Tibial nerve (tissue), 4 donors: ENCODE data around the gene RFC2. TPM values are rescaled to one million over a fixed set of nuclear protein-coding genes. Genes with fewer than 3 reads are reported as not detected.
"Not testable (repeated sequence)": the region's sequence is repeated elsewhere in the genome, so short reads cannot be mapped to it uniquely, and the experiment has no call there.

Experiments
- DNase-seq, 2 donors: peaks; one replicate each; pipeline ENCODE4 v3.0.0-alpha.2; 2019; ENCODE audit warnings: low spot score in 2 of 2
- H3K27ac ChIP-seq, 4 donors: fragments of 200-600 bp; sonication (generic) in 3 of 4; one replicate each; pipeline ENCODE4 v1.5.1; 2017 to 2019; ENCODE audit warnings: mild to moderate bottlenecking in 1 of 4
- H3K27me3 ChIP-seq, 2 donors: fragments of 200-600 bp; sonication (generic) in 1 of 2; one replicate each; pipeline versions ENCODE4 v1.5.1 to v1.6.0; 2017 to 2019
- H3K36me3 ChIP-seq, 3 donors: fragments of 200-600 bp; sonication (generic); one replicate each; pipeline ENCODE4 v1.5.1; 2018 to 2019
- H3K4me1 ChIP-seq, 4 donors: fragments of 200-600 bp; sonication (generic) in 3 of 4; one replicate each; pipeline ENCODE4 v1.5.1; 2017 to 2019
- H3K4me3 ChIP-seq, 4 donors: fragments of 200-600 bp; sonication (generic) in 3 of 4; one replicate each; pipeline ENCODE4 v1.5.1; 2017 to 2019; ENCODE audit warnings: mild to moderate bottlenecking in 1 of 4, moderate library complexity in 1 of 4
- H3K9me3 ChIP-seq, 4 donors: fragments of 200-600 bp; sonication (generic) in 3 of 4; one replicate each; pipeline ENCODE4 v1.5.1; 2017 to 2019
- EP300 ChIP-seq, 2 donors: sonication (generic); formaldehyde crosslinking; IDR thresholded peaks; one replicate each; pipeline ENCODE4 v1.6.1; 2017; ENCODE audit warnings: antibody characterized with exemption in 2 of 2, mild to moderate bottlenecking in 1 of 2
- POLR2A ChIP-seq, 2 donors: fragments of 450-650 bp; IDR thresholded peaks; one replicate each; pipeline ENCODE4 v1.6.1; 2017; ENCODE audit warnings: antibody characterized with exemption in 2 of 2, mild to moderate bottlenecking in 2 of 2, moderate library complexity in 2 of 2
- WGBS, 2 donors: methylation state at CpG; one replicate each; pipeline ENCODE4 v1.1.5; 2018; 5-methylcytosine and 5-hydroxymethylcytosine counted together
- total RNA-seq, 4 donors: library from RNA; depleted of rRNA; stranded (reverse); fragments of >200 nt; gene quantifications; one replicate each; pipeline ENCODE4 v1.1.0, GENCODE V29; 2016
- TF ChIP-seq, protein P1 (sequence below), 5 experiments: fragments of 200-600 bp in 3 of 5; fragments of 450-650 bp in 2 of 5; sonication (generic) in 3 of 5; IDR thresholded peaks; one replicate each; pipeline ENCODE4 v1.5.1; 2016 to 2019; ENCODE audit warnings: antibody characterized with exemption in 5 of 5, mild to moderate bottlenecking in 3 of 5, moderate library complexity in 2 of 5

RFC2 gene
- total RNA-seq, 4 donors from 2014 or later, result 8.4 to 25.1 (median 14.1) TPM

- TF ChIP-seq EP300 (IDR thresholded peaks at IDR 0.05), result peak in 1 of 2 donors; percentile 16
- H3K27ac ChIP-seq, H3K4me3 ChIP-seq, H3K9me3 ChIP-seq, H3K27me3 ChIP-seq, DNase-seq, H3K4me1 ChIP-seq: not testable (repeated sequence)
- WGBS, 2 donors, result 79 to 82% methylated on average over 14 to 16 of the region's 19 CpGs
- peaks cover 0 to 67% (median 20%) of the 10 kb centered on the region in 3 donors for H3K36me3 ChIP-seq
Observed at GRCh38 chr7:74195968-74196654, 58.1 kb downstream of the RFC2 start.

- not testable (repeated sequence) for H3K9me3 ChIP-seq, H3K27ac ChIP-seq, H3K4me3 ChIP-seq, H3K4me1 ChIP-seq, H3K27me3 ChIP-seq, DNase-seq
- WGBS, 2 donors, result 63 to 85% methylated on average over 16 to 22 of the region's 23 CpGs
- H3K36me3 ChIP-seq, result peaks cover 0 to 76% (median 20%) of the 10 kb centered on the region in 3 donors
Observed at GRCh38 chr7:74195139-74195860, 58.9 kb downstream of the RFC2 start.

DNA sequence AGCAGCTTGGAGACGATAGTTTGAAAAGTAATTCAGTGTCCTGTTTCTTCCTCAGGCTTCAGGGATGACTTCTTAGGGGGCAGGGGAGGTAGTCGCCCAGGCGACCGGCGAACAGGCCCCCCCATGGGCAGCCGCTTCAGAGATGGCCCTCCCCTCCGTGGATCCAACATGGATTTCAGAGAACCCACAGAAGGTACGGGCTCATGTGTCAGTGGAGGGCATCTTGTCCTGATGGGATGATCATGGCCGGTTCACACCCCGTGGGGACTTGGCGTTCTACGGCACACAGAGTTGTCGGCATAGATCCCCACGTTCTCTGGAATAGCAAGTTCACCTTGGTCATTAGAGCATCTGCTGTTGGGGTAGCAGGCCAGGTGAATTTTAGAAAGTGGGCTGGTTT lies 59.5 kb downstream of the RFC2 start:
- Histone ChIP-seq H3K27me3 (no peaks in the 10 kb centered on the region), H3K4me1 (no peaks in the 10 kb centered on the region), H3K9me3 (no peaks in the 10 kb centered on the region), H3K27ac (no peak overlapping the region), H3K36me3 (peaks cover 0 to 82% (median 20%) of the 10 kb centered on the region in 3 donors), H3K4me3 (no peak overlapping the region)
- no peak for TF ChIP-seq POLR2A (IDR thresholded peaks at IDR 0.05)
- no peak for TF ChIP-seq EP300 (IDR thresholded peaks at IDR 0.05)
- TF ChIP-seq, protein P1, sequence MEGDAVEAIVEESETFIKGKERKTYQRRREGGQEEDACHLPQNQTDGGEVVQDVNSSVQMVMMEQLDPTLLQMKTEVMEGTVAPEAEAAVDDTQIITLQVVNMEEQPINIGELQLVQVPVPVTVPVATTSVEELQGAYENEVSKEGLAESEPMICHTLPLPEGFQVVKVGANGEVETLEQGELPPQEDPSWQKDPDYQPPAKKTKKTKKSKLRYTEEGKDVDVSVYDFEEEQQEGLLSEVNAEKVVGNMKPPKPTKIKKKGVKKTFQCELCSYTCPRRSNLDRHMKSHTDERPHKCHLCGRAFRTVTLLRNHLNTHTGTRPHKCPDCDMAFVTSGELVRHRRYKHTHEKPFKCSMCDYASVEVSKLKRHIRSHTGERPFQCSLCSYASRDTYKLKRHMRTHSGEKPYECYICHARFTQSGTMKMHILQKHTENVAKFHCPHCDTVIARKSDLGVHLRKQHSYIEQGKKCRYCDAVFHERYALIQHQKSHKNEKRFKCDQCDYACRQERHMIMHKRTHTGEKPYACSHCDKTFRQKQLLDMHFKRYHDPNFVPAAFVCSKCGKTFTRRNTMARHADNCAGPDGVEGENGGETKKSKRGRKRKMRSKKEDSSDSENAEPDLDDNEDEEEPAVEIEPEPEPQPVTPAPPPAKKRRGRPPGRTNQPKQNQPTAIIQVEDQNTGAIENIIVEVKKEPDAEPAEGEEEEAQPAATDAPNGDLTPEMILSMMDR (IDR thresholded peaks at IDR 0.05), result no peak
- DNase-seq, result no peak
- 88 to 90% methylated on average over 14 of the region's 14 CpGs for WGBS, 2 donors

- 81 to 89% methylated on average over 7 of the region's 7 CpGs for WGBS, 2 donors
- Histone ChIP-seq H3K36me3 (peaks cover 0 to 89% (median 20%) of the 10 kb centered on the region in 3 donors), H3K27ac (no peak overlapping the region), H3K9me3 (no peaks in the 10 kb centered on the region), H3K4me3 (no peak overlapping the region), H3K4me1 (peaks cover 0 to 2% (median 0%) of the 10 kb centered on the region in 4 donors), H3K27me3 (no peaks in the 10 kb centered on the region)
- TF ChIP-seq EP300 (IDR thresholded peaks at IDR 0.05) (no peak), POLR2A (IDR thresholded peaks at IDR 0.05) (no peak)
- TF ChIP-seq, protein P1 (IDR thresholded peaks at IDR 0.05), result no peak
- no peak for DNase-seq
Observed at GRCh38 chr7:74193913-74194312, 60.3 kb downstream of the RFC2 start.

DNA sequence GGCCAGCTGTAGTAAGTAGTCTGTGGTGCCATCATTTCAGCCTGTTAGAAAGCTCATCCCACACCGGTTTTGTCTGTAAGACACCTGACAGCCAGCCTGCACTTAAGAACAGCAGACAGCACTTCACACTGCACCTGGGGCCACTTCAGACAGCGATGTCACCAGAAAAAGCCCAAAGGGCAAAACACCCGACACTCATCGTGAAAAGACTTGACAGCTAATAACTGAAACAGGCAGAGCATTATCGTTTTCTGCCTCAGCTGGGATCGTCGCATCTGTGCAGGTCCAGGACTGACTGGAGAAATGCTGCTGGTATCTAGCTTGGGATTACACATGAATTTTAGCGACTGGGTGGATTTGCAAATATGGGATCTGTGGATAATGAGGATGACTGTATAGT lies 61.1 kb downstream of the RFC2 start:
- 78 to 89% methylated on average over 8 of the region's 8 CpGs for WGBS, 2 donors
- Histone ChIP-seq H3K27me3 (no peaks in the 10 kb centered on the region), H3K36me3 (peaks cover 0 to 93% (median 20%) of the 10 kb centered on the region in 3 donors), H3K9me3 (no peaks in the 10 kb centered on the region), H3K4me1 (peaks cover 0 to 11% (median 2%) of the 10 kb centered on the region in 4 donors), H3K27ac (no peak overlapping the region), H3K4me3 (no peak overlapping the region)
- TF ChIP-seq POLR2A (IDR thresholded peaks at IDR 0.05), result no peak
- TF ChIP-seq, protein P1 (IDR thresholded peaks at IDR 0.05), result no peak
- DNase-seq, result no peak

GRCh38 chr7:74191231-74191630 lies 63.0 kb downstream of the RFC2 start:
- Histone ChIP-seq H3K4me1 (peaks cover 0 to 28% (median 9%) of the 10 kb centered on the region in 4 donors), H3K9me3 (no peaks in the 10 kb centered on the region), H3K36me3 (peaks cover 0 to 84% (median 20%) of the 10 kb centered on the region in 3 donors), H3K4me3 (no peak overlapping the region), H3K27me3 (no peaks in the 10 kb centered on the region), H3K27ac (no peak overlapping the region)
- 90 to 92% methylated on average over 9 of the region's 9 CpGs for WGBS, 2 donors
- DNase-seq, result no peak
- TF ChIP-seq, protein P1 (IDR thresholded peaks at IDR 0.05), result no peak
- TF ChIP-seq EP300 (IDR thresholded peaks at IDR 0.05) (no peak), POLR2A (IDR thresholded peaks at IDR 0.05) (no peak)
